Ishikawa (cell line): ENCODE measurements around the gene MED26.

Experiments used
- CEBPB ChIP-seq: IDR thresholded peaks from 2 replicates; pipeline ENCODE4 v1.6.1; 2012
- CREB1 ChIP-seq: IDR thresholded peaks from 2 replicates; pipeline ENCODE4 v1.6.1; 2012; ENCODE audit warnings: low read depth
- EGR1 ChIP-seq: IDR thresholded peaks from 2 replicates; pipeline ENCODE4 v1.6.1; 2012
- EP300 ChIP-seq: IDR thresholded peaks from 2 replicates; pipeline ENCODE4 v1.6.1; 2012; ENCODE audit warnings: borderline replicate concordance
- FOXM1 ChIP-seq: IDR thresholded peaks from 2 replicates; pipeline ENCODE4 v1.6.1; 2012; ENCODE audit warnings: low read depth, borderline replicate concordance
- NFIC ChIP-seq: IDR thresholded peaks from 2 replicates; pipeline ENCODE4 v1.6.1; 2012
- RAD21 ChIP-seq: IDR thresholded peaks from 2 replicates; pipeline ENCODE4 v1.6.1; 2012; ENCODE audit warnings: low read depth
- TAF1 ChIP-seq: IDR thresholded peaks from 2 replicates; pipeline ENCODE4 v1.6.1; 2012; ENCODE audit warnings: low read depth, mild to moderate bottlenecking
- TCF12 ChIP-seq: IDR thresholded peaks from 2 replicates; pipeline ENCODE4 v1.6.1; 2012; ENCODE audit warnings: low read depth
- TEAD4 ChIP-seq: IDR thresholded peaks from 2 replicates; pipeline ENCODE4 v1.6.1; 2012
- YY1 ChIP-seq: IDR thresholded peaks from 2 replicates; pipeline ENCODE4 v1.6.1; 2012; ENCODE audit warnings: low read depth
- ZBTB7A ChIP-seq: IDR thresholded peaks from 2 replicates; pipeline ENCODE4 v1.6.1; 2012; ENCODE audit warnings: low read depth
- TF ChIP-seq, protein P1 (sequence below): IDR thresholded peaks from 2 replicates; pipeline ENCODE4 v1.6.1; 2012; ENCODE audit warnings: low read depth, mild to moderate bottlenecking
- TF ChIP-seq, protein P2 (sequence below): IDR thresholded peaks from 2 replicates; pipeline ENCODE4 v1.6.1; 2012
- TF ChIP-seq, protein P3 (sequence below): IDR thresholded peaks from 2 replicates; pipeline ENCODE4 v1.6.1; 2012

Gene MED26

DNA sequence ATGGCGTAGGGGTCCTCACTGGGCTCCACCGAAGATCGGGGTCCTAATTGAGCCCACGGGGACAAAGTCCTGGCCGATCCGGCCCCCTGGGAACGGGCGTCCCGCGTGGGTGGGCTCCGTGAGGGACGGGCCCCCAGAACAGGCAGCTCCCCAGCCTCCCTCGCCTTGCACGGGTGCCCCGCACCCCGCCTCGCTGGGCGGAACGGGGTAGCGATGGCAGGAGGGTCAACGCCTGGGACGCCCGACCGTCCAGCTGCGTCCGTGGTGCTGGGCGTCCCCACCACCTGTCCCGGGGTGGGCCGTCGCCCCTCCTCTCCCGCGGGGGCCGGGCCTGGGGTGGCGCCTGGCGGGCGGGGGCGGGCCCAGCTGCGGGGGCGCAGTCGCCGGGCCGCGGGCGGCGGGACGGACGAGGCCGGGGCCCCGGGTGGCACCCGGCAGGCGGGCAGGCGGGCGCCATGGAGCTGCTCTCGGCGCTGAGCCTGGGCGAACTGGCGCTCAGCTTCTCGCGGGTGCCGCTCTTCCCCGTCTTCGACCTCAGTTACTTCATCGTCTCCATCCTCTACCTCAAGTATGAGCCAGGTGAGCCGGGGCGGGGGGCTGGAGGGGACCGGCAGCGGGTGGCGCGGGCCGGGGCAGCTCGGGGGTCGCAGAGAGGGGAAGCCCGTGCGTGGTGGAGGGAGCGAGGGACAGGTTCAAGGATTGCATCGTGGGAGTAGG, 32.9 kb upstream of the MED26 start, which contains the start of gene TMEM38A:
TSS of gene TMEM38A (plus strand) at position 377 of the 717 bp plus-strand sequence. CDS start at position 456, 79 bp downstream.
- TF ChIP-seq TAF1 = 0 out of 2 replicates have a peak, but pooled peaks have one; percentile 41
- TF ChIP-seq, protein P1, sequence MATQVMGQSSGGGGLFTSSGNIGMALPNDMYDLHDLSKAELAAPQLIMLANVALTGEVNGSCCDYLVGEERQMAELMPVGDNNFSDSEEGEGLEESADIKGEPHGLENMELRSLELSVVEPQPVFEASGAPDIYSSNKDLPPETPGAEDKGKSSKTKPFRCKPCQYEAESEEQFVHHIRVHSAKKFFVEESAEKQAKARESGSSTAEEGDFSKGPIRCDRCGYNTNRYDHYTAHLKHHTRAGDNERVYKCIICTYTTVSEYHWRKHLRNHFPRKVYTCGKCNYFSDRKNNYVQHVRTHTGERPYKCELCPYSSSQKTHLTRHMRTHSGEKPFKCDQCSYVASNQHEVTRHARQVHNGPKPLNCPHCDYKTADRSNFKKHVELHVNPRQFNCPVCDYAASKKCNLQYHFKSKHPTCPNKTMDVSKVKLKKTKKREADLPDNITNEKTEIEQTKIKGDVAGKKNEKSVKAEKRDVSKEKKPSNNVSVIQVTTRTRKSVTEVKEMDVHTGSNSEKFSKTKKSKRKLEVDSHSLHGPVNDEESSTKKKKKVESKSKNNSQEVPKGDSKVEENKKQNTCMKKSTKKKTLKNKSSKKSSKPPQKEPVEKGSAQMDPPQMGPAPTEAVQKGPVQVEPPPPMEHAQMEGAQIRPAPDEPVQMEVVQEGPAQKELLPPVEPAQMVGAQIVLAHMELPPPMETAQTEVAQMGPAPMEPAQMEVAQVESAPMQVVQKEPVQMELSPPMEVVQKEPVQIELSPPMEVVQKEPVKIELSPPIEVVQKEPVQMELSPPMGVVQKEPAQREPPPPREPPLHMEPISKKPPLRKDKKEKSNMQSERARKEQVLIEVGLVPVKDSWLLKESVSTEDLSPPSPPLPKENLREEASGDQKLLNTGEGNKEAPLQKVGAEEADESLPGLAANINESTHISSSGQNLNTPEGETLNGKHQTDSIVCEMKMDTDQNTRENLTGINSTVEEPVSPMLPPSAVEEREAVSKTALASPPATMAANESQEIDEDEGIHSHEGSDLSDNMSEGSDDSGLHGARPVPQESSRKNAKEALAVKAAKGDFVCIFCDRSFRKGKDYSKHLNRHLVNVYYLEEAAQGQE = no peak
- TF ChIP-seq TEAD4 = 0 out of 2 replicates have a peak, but pooled peaks have one; percentile 3
- peak; percentile 52; the same call in 1 of the 2 replicates for TF ChIP-seq EGR1
- TF ChIP-seq YY1 = no peak
- TF ChIP-seq, protein P2, sequence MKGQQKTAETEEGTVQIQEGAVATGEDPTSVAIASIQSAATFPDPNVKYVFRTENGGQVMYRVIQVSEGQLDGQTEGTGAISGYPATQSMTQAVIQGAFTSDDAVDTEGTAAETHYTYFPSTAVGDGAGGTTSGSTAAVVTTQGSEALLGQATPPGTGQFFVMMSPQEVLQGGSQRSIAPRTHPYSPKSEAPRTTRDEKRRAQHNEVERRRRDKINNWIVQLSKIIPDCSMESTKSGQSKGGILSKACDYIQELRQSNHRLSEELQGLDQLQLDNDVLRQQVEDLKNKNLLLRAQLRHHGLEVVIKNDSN = no peak

DNA sequence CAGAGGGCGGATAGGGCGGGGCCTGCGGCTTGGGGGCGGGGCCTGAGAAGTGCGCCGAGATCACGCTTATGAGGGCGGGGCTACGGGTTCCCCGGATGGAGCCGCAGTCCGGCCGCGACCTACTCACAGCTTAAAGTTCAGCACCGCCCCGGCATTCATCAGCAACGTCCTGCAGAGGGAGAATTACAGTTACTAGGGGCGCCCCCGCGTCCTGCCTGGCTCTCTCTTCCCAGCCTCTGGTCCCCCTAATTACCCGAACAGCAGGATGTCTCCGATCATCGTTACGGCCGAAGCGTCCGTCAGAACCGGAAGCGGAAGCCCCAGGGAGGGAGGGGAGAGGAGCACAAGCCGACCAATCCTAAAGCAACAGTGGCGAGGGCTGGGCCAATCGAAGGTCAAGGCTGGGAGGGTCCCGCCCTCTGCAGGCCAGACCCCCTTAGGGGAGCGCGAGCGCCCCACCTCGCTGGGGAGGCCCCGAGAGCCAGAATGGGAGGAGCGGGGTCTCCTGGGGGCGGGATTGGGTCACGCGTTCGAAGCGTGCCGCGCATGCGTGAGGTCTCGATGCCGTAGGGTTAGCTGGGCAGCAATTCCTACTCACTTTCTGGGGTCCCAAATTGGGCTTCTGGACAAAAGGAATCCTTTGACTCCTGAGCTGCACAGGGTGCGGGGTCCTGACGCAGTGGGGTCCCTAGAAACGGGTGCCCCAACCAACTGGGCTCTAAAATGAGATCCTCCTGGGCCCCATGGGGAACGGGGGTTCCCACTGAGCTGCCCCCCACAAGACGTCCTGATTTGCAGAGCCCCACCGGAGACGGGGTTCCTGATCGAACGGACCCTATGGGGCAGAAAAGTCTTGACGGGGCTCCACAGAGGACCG, 32.1 kb upstream of the MED26 start, which contains the start of gene SMIM7:
TSS of gene SMIM7 (minus strand) at position 313 of the 877 bp plus-strand sequence. CDS start at position 279, 34 bp downstream.
- TF ChIP-seq CREB1 (peak; percentile 44; the same call in 1 of the 2 replicates), YY1 (no peak), NFIC (0 out of 2 replicates have a peak, but pooled peaks have one; percentile 32), TAF1 (peak; percentile 67; the same call in 1 of the 2 replicates), TEAD4 (no peak), RAD21 (no peak), TCF12 (peak; percentile 24; the same call in 1 of the 2 replicates), CEBPB (no peak)
- TF ChIP-seq, protein P1 = no peak
- TF ChIP-seq, protein P2 = peak; percentile 38; the same call in 1 of the 2 replicates
- TF ChIP-seq, protein P3, sequence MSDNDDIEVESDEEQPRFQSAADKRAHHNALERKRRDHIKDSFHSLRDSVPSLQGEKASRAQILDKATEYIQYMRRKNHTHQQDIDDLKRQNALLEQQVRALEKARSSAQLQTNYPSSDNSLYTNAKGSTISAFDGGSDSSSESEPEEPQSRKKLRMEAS = peak; percentile 86; the same call in 1 of the 2 replicates

DNA sequence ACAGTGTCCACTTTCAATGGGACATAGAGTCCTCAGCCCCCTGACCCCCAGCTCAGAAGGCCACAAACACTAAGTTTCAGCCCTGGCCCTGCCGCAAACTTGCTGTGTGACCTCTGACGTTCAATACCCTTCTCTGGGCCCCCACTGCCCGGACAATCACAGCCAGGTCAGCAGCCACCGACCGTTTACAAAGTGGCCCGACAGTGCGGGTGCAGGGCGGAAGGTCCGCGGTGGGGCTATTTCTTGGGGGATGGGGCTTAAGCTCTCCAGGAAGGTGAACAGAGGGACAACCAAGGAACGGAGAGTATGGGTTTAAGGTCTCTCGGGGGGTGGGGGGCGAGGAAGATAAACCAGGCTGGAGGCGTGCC, 31.4 kb upstream of the MED26 start:
- TF ChIP-seq, protein P1 = no peak
- TF ChIP-seq ZBTB7A (no peak; the same call in 1 of the 2 replicates), NFIC (no peak), RAD21 (no peak), YY1 (no peak), EP300 (no peak), TEAD4 (no peak), TAF1 (no peak), CREB1 (no peak), CEBPB (no peak), EGR1 (no peak), FOXM1 (no peak), TCF12 (no peak)
- TF ChIP-seq, protein P3 = no peak
- TF ChIP-seq, protein P2 = no peak
